HG03108 (cell line): ENCODE measurements around the gene ERN1.

Experiments
- ATAC-seq: cut with Tn5 transposase; IDR thresholded peaks from one replicate; pipeline ENCODE4 v1.9.1; 2021; ENCODE audit warnings: moderate library complexity; ENCODE audit not compliant: unreplicated experiment

The ERN1 gene

DNA sequence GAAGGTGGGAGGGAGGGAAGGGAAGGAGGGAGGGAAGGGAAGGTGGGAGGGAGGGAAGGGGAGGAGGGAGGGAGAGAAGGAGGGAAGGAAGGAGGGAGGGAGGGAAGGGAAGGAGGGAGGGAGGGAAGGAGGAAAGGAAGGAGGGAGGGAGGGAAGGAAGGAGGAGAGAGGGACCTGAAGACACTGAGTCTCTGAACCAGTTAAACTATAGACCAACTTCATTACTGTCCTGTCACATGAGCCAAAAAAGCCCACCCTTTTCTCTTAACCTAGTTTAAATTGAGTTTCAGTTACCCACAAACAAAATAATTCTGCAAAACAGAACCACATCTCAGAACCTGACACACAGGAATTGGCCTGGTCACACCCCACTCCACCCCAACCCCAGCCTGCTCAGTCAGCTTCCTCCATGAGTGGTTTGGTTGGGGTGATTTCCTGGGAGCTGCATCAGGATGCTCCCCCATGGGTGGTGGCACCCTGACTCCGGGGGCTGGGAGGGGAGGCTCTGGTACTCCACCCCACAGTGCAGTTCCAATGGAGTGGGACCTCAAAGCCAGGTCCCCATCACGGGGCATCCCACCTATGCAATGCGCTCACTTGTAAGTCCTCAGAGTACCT is 136.5 kb downstream of the ERN1 start:
- ATAC-seq = no peak

DNA sequence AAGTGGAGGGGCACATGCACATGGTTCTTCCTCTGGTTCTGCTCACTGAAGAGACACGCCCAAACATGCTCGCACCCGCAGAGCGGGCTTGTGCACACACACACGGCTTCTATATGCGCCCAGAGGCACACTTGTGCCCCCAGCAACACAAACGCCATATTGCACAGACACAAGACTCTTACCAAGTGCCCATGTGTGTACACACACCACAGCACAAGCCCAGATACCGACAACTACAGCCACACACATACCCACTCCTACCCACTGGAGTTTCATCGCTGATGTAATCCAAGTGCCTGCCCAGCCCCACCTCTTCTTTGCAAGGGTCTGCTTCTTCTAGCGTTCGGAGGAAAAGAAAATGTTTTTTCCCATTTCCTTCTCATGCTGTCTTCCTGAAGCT is 138.3 kb downstream of the ERN1 start:
- ATAC-seq = no peak

DNA sequence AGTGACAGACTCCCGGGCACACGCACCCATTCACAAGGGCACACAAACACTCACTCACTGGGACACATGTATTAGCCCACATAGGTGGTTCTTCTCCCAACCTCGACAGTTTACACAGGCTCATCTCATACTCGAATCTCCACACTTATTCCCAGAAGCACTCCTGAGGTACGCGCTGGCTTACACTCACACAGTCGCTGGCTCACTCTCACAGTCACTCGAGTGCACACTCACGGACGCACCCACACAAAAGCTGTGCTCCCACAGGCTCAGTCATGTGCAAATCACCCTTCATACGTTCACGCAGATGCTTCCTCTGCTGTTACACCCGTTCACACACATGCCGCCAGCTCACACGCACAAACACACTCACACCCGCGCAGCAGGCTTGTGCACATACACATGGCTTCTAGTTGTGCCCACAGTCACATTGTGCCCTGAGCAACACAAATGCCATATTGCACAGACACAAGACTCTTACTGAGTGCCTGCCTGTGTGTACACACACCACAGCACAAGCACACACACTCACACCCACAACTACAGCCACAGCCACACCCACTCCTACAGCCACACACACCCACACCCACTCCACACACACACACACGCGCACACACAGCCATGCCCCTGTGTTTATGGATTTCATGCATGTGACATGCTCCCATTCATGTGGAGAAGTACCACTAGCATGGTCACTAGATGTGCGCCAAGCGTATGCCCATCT is 140.2 kb downstream of the ERN1 start:
- ATAC-seq = no peak
